Measurements from ENCODE around the gene C1QTNF1. TPM values are rescaled to one million over a fixed set of nuclear protein-coding genes. Genes with fewer than 3 reads are reported as not detected.

Gene C1QTNF1
- total RNA-seq, 1 experiment from 2014 or later = 5.1 TPM

DNA sequence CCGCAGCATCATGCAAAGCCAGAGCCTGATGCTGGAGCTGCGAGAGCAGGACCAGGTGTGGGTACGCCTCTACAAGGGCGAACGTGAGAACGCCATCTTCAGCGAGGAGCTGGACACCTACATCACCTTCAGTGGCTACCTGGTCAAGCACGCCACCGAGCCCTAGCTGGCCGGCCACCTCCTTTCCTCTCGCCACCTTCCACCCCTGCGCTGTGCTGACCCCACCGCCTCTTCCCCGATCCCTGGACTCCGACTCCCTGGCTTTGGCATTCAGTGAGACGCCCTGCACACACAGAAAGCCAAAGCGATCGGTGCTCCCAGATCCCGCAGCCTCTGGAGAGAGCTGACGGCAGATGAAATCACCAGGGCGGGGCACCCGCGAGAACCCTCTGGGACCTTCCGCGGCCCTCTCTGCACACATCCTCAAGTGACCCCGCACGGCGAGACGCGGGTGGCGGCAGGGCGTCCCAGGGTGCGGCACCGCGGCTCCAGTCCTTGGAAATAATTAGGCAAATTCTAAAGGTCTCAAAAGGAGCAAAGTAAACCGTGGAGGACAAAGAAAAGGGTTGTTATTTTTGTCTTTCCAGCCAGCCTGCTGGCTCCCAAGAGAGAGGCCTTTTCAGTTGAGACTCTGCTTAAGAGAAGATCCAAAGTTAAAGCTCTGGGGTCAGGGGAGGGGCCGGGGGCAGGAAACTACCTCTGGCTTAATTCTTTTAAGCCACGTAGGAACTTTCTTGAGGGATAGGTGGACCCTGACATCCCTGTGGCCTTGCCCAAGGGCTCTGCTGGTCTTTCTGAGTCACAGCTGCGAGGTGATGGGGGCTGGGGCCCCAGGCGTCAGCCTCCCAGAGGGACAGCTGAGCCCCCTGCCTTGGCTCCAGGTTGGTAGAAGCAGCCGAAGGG, 24.2 kb downstream of the C1QTNF1 start:
- no peaks in the 10 kb centered on the region for H3K4me1 ChIP-seq (replicated peaks)
- no peaks in the 10 kb centered on the region; the same call in 1 of the 2 replicates for H3K9me3 ChIP-seq (replicated peaks)
- H3K4me3 ChIP-seq = no peak overlapping the region
- H3K27ac ChIP-seq = no peak overlapping the region
- H3K27me3 ChIP-seq (replicated peaks) = peaks cover 9% of the 10 kb centered on the region
- DNase-seq (ENCODE audit: low read depth in 1 of 2, low spot score in 2 of 2) = no peak
- H3K36me3 ChIP-seq = no peaks in the 10 kb centered on the region

DNA sequence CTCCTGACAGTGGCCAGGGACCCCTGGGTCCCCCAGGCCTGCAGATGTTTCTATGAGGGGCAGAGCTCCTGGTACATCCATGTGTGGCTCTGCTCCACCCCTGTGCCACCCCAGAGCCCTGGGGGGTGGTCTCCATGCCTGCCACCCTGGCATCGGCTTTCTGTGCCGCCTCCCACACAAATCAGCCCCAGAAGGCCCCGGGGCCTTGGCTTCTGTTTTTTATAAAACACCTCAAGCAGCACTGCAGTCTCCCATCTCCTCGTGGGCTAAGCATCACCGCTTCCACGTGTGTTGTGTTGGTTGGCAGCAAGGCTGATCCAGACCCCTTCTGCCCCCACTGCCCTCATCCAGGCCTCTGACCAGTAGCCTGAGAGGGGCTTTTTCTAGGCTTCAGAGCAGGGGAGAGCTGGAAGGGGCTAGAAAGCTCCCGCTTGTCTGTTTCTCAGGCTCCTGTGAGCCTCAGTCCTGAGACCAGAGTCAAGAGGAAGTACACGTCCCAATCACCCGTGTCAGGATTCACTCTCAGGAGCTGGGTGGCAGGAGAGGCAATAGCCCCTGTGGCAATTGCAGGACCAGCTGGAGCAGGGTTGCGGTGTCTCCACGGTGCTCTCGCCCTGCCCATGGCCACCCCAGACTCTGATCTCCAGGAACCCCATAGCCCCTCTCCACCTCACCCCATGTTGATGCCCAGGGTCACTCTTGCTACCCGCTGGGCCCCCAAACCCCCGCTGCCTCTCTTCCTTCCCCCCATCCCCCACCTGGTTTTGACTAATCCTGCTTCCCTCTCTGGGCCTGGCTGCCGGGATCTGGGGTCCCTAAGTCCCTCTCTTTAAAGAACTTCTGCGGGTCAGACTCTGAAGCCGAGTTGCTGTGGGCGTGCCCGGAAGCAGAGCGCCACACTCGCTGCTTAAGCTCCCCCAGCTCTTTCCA, 25.1 kb downstream of the C1QTNF1 start:
- Histone ChIP-seq H3K36me3 (no peaks in the 10 kb centered on the region), H3K27me3 (replicated peaks) (peaks cover 9% of the 10 kb centered on the region), H3K4me3 (no peak overlapping the region), H3K9me3 (replicated peaks) (peaks cover 2% of the 10 kb centered on the region; the same call in 1 of the 2 replicates), H3K27ac (no peak overlapping the region), H3K4me1 (replicated peaks) (no peaks in the 10 kb centered on the region)
- no peak for DNase-seq (ENCODE audit: low read depth in 1 of 2, low spot score in 2 of 2)

DNA sequence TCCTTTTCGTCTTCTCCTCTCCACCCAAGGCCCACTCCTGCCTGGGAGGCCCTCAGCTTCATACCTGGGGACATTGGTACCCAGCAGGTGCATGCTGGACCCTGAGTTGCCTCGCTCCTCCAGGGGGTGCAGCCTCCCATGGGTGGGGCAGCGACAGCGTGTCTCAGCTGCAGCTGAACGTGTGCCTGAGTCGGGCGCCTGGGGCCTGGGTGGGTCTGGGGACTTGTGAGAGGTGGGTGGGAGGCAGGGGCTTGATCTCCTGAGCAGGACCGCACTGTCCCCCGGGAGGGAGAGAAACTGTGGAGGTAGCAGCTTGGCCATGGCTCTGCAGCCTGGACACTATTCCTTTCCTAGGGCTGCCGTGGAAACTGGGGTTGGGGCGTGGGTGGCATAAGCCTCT, 25.9 kb downstream of the C1QTNF1 start:
- no peaks in the 10 kb centered on the region for H3K4me1 ChIP-seq (replicated peaks)
- H3K9me3 ChIP-seq (replicated peaks) = peaks cover 2% of the 10 kb centered on the region; the same call in 1 of the 2 replicates
- H3K36me3 ChIP-seq = no peaks in the 10 kb centered on the region
- peaks cover 6% of the 10 kb centered on the region for H3K27me3 ChIP-seq (replicated peaks)
- H3K4me3 ChIP-seq = no peak overlapping the region
- no peak for DNase-seq (ENCODE audit: low read depth in 1 of 2, low spot score in 2 of 2)
- H3K27ac ChIP-seq = no peak overlapping the region

DNA sequence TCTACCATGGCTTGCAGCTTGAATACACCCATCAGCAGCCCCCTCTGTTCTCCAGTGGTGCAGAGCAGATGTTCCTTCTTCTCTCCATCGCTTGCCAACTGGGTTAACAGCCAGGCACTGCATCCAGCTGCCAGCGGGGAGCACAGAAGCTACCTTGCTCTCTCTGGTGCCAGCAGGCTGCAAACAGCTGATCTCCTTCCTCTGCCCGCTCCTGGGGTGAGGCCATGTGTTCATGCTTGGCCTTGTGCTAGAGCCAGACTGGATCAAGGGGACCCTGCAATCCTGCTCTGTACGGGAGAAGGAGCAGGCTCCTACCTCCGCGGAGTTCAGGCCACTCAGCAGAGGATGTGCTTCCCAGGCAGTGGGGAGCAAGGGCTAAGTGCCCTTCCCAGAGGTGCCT, 26.6 kb downstream of the C1QTNF1 start:
- H3K9me3 ChIP-seq (replicated peaks) = peaks cover 2% of the 10 kb centered on the region; the same call in 1 of the 2 replicates
- H3K27me3 ChIP-seq (replicated peaks) = peaks cover 6% of the 10 kb centered on the region
- no peak overlapping the region for H3K4me3 ChIP-seq
- no peak for DNase-seq (ENCODE audit: low read depth in 1 of 2, low spot score in 2 of 2)
- H3K36me3 ChIP-seq = no peaks in the 10 kb centered on the region
- H3K4me1 ChIP-seq (replicated peaks) = no peaks in the 10 kb centered on the region
- no peak overlapping the region for H3K27ac ChIP-seq

DNA sequence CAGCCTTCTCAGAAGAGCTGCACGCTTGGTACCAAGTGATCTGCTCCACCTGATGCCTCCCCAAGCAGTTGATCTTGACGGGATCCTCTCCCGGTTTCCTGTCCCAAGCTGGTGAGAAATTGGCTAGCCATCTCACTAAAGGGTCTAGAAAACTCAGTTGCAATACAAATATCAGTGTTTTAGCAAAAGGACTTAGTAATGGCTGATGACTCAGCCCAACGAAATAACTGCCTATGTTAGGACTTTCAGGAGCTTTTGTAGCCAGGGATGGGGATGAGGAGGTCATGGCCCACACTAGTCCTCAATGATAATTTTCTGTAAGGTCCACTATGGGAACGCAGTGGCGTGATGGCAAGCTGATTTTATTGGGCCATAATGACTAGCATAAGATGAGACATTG, 27.3 kb downstream of the C1QTNF1 start:
- no peaks in the 10 kb centered on the region for H3K4me1 ChIP-seq (replicated peaks)
- H3K36me3 ChIP-seq = no peaks in the 10 kb centered on the region
- H3K9me3 ChIP-seq (replicated peaks) = peaks cover 2% of the 10 kb centered on the region; the same call in 1 of the 2 replicates
- DNase-seq (ENCODE audit: low read depth in 1 of 2, low spot score in 2 of 2) = no peak
- H3K27me3 ChIP-seq (replicated peaks) = peaks cover 6% of the 10 kb centered on the region
- no peak overlapping the region for H3K4me3 ChIP-seq
- no peak overlapping the region for H3K27ac ChIP-seq

DNA sequence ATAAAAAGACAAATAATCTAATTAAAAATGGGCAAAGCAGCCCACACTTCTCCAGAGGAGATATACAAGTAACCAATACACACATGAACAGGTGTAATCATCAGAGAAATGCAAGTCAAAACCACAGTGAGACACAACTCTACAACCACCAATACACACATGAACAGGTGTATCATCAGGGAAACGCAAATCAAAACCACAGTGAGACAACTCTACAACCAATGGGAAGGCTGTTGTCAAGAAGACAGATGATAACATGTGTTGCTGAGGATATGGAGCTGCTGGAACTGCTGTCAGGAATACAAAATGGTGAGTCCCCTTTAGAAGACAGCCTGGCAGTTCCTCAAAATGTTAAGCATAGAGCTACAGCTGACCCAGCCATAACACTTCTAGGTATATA, 28.2 kb downstream of the C1QTNF1 start:
- no peak for DNase-seq (ENCODE audit: low read depth in 1 of 2, low spot score in 2 of 2)
- H3K4me3 ChIP-seq = no peak overlapping the region

DNA sequence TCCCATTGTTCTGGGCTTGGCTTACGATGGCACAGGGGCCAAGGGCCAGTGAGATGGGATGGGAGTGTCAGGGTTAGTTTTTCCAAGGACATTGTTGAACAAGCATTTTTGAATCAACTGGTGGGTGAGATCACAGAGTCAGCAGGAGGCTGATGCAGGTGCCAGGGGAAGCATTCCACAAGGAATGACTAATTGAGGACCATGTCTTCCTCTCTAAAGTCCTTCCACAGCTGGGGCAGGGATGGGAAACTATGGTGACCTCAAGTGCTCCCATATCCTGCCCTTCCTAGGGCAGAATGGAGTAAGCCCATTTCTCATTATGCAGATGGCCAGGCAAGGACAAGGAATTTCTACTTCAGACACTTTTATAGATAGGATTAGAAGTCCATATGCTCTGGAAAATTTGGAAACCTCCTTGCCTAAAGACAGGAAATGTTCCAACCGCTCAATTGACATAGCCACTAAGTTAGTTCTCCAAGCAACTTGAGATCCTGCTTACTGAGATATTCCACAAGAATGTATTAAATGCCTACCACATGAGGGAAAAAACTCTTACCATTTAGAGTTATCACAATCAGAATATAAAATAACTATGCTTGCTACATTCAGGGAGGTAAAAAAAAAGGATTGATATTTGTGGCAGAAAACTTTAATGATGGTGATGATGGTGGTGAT, 29.4 kb downstream of the C1QTNF1 start:
- peaks cover 2% of the 10 kb centered on the region; the same call in 1 of the 2 replicates for H3K9me3 ChIP-seq (replicated peaks)
- no peak for DNase-seq (ENCODE audit: low read depth in 1 of 2, low spot score in 2 of 2)
- no peaks in the 10 kb centered on the region for H3K4me1 ChIP-seq (replicated peaks)
- H3K36me3 ChIP-seq = no peaks in the 10 kb centered on the region
- H3K27ac ChIP-seq = no peak overlapping the region
- H3K4me3 ChIP-seq = no peak overlapping the region
- peaks cover 6% of the 10 kb centered on the region for H3K27me3 ChIP-seq (replicated peaks)

More for the DNA sequence above, 28.2 kb downstream of the C1QTNF1 start:
- Histone ChIP-seq H3K27ac (no peak overlapping the region), H3K4me1 (replicated peaks) (no peaks in the 10 kb centered on the region), H3K9me3 (replicated peaks) (peaks cover 2% of the 10 kb centered on the region; the same call in 1 of the 2 replicates), H3K36me3 (no peaks in the 10 kb centered on the region), H3K27me3 (replicated peaks) (peaks cover 6% of the 10 kb centered on the region)

DNA sequence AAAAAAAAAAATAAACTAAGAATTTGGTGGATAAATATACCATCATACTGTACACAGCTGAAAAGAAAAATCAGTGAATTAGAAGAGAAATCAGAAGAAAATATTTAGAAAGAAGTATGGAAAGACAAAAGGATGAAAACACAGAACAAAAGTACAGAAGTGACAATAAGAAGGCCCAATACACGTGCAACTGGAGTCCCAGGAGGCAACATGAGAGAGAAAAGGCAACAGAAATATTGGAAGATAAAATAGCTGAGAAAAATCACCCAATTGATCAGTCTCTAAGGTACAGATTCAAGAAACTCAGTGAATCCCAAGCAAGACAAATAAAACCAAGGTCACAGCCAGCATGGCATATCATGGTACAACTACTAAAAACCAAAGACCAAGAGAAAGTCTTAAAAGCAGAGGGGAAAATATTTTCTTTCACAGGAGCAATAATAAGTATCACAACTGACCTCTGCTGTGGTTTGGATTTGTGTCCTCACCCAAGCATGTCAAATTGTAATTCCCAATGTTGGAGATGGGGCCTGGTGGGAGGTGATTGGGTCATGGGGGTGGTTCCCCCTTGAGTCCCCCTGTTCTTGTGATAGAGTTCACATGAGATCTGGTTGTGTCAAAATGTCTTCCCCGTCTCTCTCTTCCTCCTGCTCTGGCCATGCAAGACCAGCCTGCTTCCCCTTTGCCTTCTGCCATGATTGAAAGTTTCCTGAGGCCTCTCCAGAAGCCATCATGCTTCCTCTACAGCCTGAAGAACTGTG, 30.4 kb downstream of the C1QTNF1 start:
- Histone ChIP-seq H3K36me3 (no peaks in the 10 kb centered on the region), H3K9me3 (replicated peaks) (peaks cover 2% of the 10 kb centered on the region; the same call in 1 of the 2 replicates), H3K4me1 (replicated peaks) (no peaks in the 10 kb centered on the region), H3K27ac (no peak overlapping the region), H3K27me3 (replicated peaks) (peaks cover 6% of the 10 kb centered on the region), H3K4me3 (no peak overlapping the region)
- DNase-seq (ENCODE audit: low read depth in 1 of 2, low spot score in 2 of 2) = no peak

DNA sequence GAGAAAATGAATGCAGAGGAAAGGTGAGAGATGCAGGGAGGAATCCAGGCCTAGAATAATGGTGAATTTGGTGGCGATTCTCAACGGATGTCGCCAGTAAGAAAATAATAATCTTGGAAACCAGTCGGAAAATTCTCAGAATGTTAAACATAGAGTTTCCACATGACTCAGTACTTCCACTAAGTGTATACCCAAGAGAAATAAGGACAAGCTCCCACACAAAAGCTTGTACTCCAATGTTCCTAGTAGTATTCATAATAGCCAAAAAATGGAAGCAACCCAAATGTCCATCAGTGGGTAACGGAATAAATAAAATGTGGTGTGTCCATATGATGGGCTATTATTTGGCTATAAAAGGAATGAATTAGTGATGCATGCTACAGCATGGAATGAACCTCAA, 31.2 kb downstream of the C1QTNF1 start:
- peaks cover 8% of the 10 kb centered on the region for H3K27me3 ChIP-seq (replicated peaks)
- H3K4me1 ChIP-seq (replicated peaks) = no peaks in the 10 kb centered on the region
- no peak for DNase-seq (ENCODE audit: low read depth in 1 of 2, low spot score in 2 of 2)
- no peaks in the 10 kb centered on the region for H3K36me3 ChIP-seq
- no peak overlapping the region for H3K27ac ChIP-seq
- H3K4me3 ChIP-seq = no peak overlapping the region
- H3K9me3 ChIP-seq (replicated peaks) = peaks cover 2% of the 10 kb centered on the region; the same call in 1 of the 2 replicates

DNA sequence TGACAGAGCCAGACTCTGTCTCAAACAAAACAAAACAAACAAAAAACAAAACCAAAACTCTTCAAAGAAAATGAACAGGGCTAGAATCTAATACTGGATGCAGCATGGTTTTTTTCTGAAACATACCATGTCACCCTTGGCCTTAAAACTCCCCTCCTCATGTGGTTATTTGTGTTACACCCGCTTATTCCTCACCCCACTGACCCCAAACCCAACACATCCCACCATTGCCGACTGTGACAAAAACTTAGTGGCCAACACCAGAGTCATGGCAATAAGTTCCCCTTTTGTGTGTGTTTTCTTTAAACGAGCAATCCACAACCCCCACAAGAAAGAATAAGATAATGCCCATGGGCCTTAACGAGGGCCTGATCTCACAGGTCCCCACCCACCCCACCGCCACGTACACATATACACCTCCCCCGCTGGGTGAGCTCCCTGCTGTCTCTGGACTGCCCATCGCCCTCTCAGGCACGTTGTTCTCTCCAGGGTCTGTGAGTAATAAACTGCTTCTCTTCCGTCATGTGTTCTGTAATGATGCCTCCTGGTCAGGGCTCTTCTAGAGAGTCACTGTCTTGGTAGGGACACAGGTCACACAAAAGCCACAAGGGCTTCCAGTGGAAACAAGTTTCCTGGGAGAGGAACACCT, 33.9 kb downstream of the C1QTNF1 start:
- Histone ChIP-seq H3K4me1 (replicated peaks) (no peaks in the 10 kb centered on the region), H3K9me3 (replicated peaks) (peaks cover 2% of the 10 kb centered on the region; the same call in 1 of the 2 replicates), H3K27me3 (replicated peaks) (peaks cover 5% of the 10 kb centered on the region), H3K36me3 (no peaks in the 10 kb centered on the region), H3K4me3 (no peak overlapping the region), H3K27ac (no peak overlapping the region)
- DNase-seq (ENCODE audit: low read depth in 1 of 2, low spot score in 2 of 2) = no peak

DNA sequence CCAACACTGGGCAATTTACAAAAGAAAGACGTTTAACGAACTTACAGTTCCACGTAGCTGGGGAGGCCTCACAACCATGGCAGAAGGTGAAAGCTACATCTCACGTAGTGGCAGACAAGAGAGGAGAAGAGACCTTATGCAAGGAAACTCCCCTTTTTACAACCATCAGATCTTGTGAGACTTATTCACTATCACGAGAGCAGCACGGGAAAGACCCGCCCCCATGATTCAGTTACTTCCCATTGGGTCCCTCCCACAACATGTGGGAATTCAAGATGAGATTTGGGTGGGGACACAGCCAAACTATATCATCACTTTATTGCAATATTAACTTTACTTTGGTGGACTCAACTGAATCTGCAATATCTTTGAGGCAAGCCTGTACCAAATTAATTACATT, 38.7 kb downstream of the C1QTNF1 start:
- DNase-seq (ENCODE audit: low read depth in 1 of 2, low spot score in 2 of 2) = no peak
- H3K27ac ChIP-seq = no peak overlapping the region
- H3K36me3 ChIP-seq = no peaks in the 10 kb centered on the region
- peaks cover 10% of the 10 kb centered on the region for H3K27me3 ChIP-seq (replicated peaks)
- H3K4me1 ChIP-seq (replicated peaks) = no peaks in the 10 kb centered on the region
- H3K4me3 ChIP-seq = no peak overlapping the region
- no peaks in the 10 kb centered on the region for H3K9me3 ChIP-seq (replicated peaks)

DNA sequence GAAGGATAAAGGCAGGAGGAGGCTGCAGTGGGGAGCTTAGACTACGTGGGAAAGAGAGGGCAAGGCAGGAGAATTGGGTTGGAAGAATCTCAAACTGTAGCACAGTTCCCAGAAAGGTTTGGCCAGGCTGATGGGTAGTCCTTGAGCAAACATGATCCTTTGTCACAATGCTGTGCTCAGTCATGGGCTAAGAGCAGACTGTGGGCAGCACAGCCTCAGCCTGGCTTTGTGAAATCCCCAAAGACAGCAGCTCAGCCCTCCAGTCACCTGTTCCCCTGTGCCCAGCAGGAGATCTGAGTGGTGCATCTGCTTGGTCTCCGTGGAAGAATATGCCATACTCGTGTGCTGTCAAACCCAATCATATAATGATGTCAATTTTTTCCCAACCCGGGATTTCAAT, 40.1 kb downstream of the C1QTNF1 start:
- Histone ChIP-seq H3K4me3 (no peak overlapping the region), H3K36me3 (no peaks in the 10 kb centered on the region), H3K9me3 (replicated peaks) (no peaks in the 10 kb centered on the region), H3K27ac (no peak overlapping the region), H3K4me1 (replicated peaks) (no peaks in the 10 kb centered on the region), H3K27me3 (replicated peaks) (peaks cover 12% of the 10 kb centered on the region)
- no peak for DNase-seq (ENCODE audit: low read depth in 1 of 2, low spot score in 2 of 2)
